Measurements from ENCODE around the gene LIPH.

LIPH gene

GRCh38 chr3:185540695-185541094, 11.7 kb downstream of the LIPH start:
- DNase-seq (ENCODE audit: low read depth in 2 of 2), result no peak

GRCh38 chr3:185539934-185540333, 12.5 kb downstream of the LIPH start:
- DNase-seq (ENCODE audit: low read depth in 2 of 2), result no peak

- DNase-seq (ENCODE audit: low read depth in 2 of 2), result no peak
Observed at GRCh38 chr3:185537369-185537970, 14.9 kb downstream of the LIPH start.

- no peak for DNase-seq (ENCODE audit: low read depth in 2 of 2)
Observed at GRCh38 chr3:185534511-185534910, 17.9 kb downstream of the LIPH start.

GRCh38 chr3:185532901-185533300, 19.5 kb downstream of the LIPH start:
- no peak for DNase-seq (ENCODE audit: low read depth in 2 of 2)

- DNase-seq (ENCODE audit: low read depth in 2 of 2), result no peak
Observed at GRCh38 chr3:185530856-185531255, 21.5 kb downstream of the LIPH start.

GRCh38 chr3:185528532-185528931, 23.9 kb downstream of the LIPH start:
- DNase-seq (ENCODE audit: low read depth in 2 of 2), result no peak

- no peak for DNase-seq (ENCODE audit: low read depth in 2 of 2)
Observed at GRCh38 chr3:185527364-185527763, 25.0 kb downstream of the LIPH start.

- no peak for DNase-seq (ENCODE audit: low read depth in 2 of 2)
Observed at GRCh38 chr3:185526349-185526951, 25.9 kb downstream of the LIPH start.

- DNase-seq (ENCODE audit: low read depth in 2 of 2), result no peak
Observed at GRCh38 chr3:185521349-185522138, 30.8 kb downstream of the LIPH start.

- DNase-seq (ENCODE audit: low read depth in 2 of 2), result no peak
Observed at GRCh38 chr3:185519021-185519420, 33.4 kb downstream of the LIPH start.

- DNase-seq (ENCODE audit: low read depth in 2 of 2), result no peak
Observed at GRCh38 chr3:185517387-185518130, 34.8 kb downstream of the LIPH start.

- no peak for DNase-seq (ENCODE audit: low read depth in 2 of 2)
Observed at GRCh38 chr3:185511711-185512110, 40.7 kb downstream of the LIPH start.

- no peak for DNase-seq (ENCODE audit: low read depth in 2 of 2)
Observed at GRCh38 chr3:185508335-185508991, 43.9 kb downstream of the LIPH start.

GRCh38 chr3:185507883-185508282, 44.5 kb downstream of the LIPH start:
- DNase-seq (ENCODE audit: low read depth in 2 of 2), result no peak

GRCh38 chr3:185504636-185505035, 47.8 kb downstream of the LIPH start:
- no peak for DNase-seq (ENCODE audit: low read depth in 2 of 2)

GRCh38 chr3:185503521-185503920, 48.9 kb downstream of the LIPH start:
- DNase-seq (ENCODE audit: low read depth in 2 of 2), result no peak

GRCh38 chr3:185502987-185503386, 49.4 kb downstream of the LIPH start:
- DNase-seq (ENCODE audit: low read depth in 2 of 2), result no peak

- peak; percentile 72 to 89 for DNase-seq (ENCODE audit: low read depth in 2 of 2)
Observed at GRCh38 chr3:185498503-185499396, 53.6 kb downstream of the LIPH start, which contains the start of gene TMEM41A. Gene TMEM41A, minus strand, starts transcription at chr3:185499035. Its CDS starts 74 bp downstream, at chr3:185498961.

GRCh38 chr3:185490241-185490640, 62.1 kb downstream of the LIPH start:
- DNase-seq (ENCODE audit: low read depth in 2 of 2), result no peak

- no peak for DNase-seq (ENCODE audit: low read depth in 2 of 2)
Observed at GRCh38 chr3:185489462-185489861, 62.9 kb downstream of the LIPH start.

Measured in stimulated activated CD4-positive, alpha-beta T cell treated with anti-CD3 and anti-CD28 coated beads, Interleukin-1b, Interleukin-23, amount 100 ng/mL, for 1 hour (primary cell).